Measurements from ENCODE around the gene TMPRSS11B.

TMPRSS11B gene

GRCh38 chr4:68271851-68272357 is 26.4 kb upstream of the TMPRSS11B start:
- H3K79me2 ChIP-seq (ENCODE audit: control insufficient read depth, low read length) = no peaks in the 10 kb centered on the region

GRCh38 chr4:68267433-68267944 is 22.0 kb upstream of the TMPRSS11B start:
- H3K36me3 ChIP-seq (ENCODE audit: control insufficient read depth, low read length) = no peaks in the 10 kb centered on the region
- no peaks in the 10 kb centered on the region for H3K9me3 ChIP-seq (ENCODE audit: control insufficient read depth, insufficient read depth, low read length)
- no peak overlapping the region for H3K4me3 ChIP-seq (ENCODE audit: low read length)
- no peaks in the 10 kb centered on the region for H3K79me2 ChIP-seq (ENCODE audit: control insufficient read depth, low read length)
- no peaks in the 10 kb centered on the region for H3K4me1 ChIP-seq (ENCODE audit: control insufficient read depth, low read length)
- H3K9me2 ChIP-seq (replicated peaks; ENCODE audit: control insufficient read depth, low read length) = no peaks in the 10 kb centered on the region
- TF ChIP-seq EZH2phosphoT487 (IDR thresholded peaks at IDR 0.05; ENCODE audit: borderline replicate concordance, low read length) (no peak), CTCF (IDR thresholded peaks at IDR 0.05; ENCODE audit: low read depth, low read length, poor library complexity, severe bottlenecking) (no peak)
- H3K27ac ChIP-seq (ENCODE audit: low read depth, low read length) = no peak overlapping the region
- peaks cover 5% of the 10 kb centered on the region for H3K27me3 ChIP-seq (ENCODE audit: control insufficient read depth, low read length)
- H4K20me1 ChIP-seq (ENCODE audit: control insufficient read depth, insufficient read depth, low read depth, low read length) = no peaks in the 10 kb centered on the region
- no peak overlapping the region for H3K4me2 ChIP-seq (ENCODE audit: low read length)
- no peaks in the 10 kb centered on the region for H3F3A ChIP-seq (ENCODE audit: control insufficient read depth, insufficient read depth)

More at GRCh38 chr4:68271851-68272357, 26.4 kb upstream of the TMPRSS11B start:
- Histone ChIP-seq H3F3A (ENCODE audit: control insufficient read depth, insufficient read depth) (no peaks in the 10 kb centered on the region), H3K4me2 (ENCODE audit: low read length) (peak overlapping the region; percentile 37), H3K9me3 (ENCODE audit: control insufficient read depth, insufficient read depth, low read length) (no peaks in the 10 kb centered on the region), H3K27me3 (ENCODE audit: control insufficient read depth, low read length) (peaks cover 16% of the 10 kb centered on the region), H3K9me2 (replicated peaks; ENCODE audit: control insufficient read depth, low read length) (no peaks in the 10 kb centered on the region), H3K4me1 (ENCODE audit: control insufficient read depth, low read length) (no peaks in the 10 kb centered on the region), H3K27ac (ENCODE audit: low read depth, low read length) (no peak overlapping the region), H3K4me3 (ENCODE audit: low read length) (peak overlapping the region; percentile 15; the same call in 1 of the 2 replicates), H4K20me1 (ENCODE audit: control insufficient read depth, insufficient read depth, low read depth, low read length) (no peaks in the 10 kb centered on the region), H3K36me3 (ENCODE audit: control insufficient read depth, low read length) (no peaks in the 10 kb centered on the region)
- TF ChIP-seq EZH2phosphoT487 (IDR thresholded peaks at IDR 0.05; ENCODE audit: borderline replicate concordance, low read length) (no peak), CTCF (IDR thresholded peaks at IDR 0.05; ENCODE audit: low read depth, low read length, poor library complexity, severe bottlenecking) (peak; percentile 62)

GRCh38 chr4:68264875-68265565 is 19.5 kb upstream of the TMPRSS11B start:
- Histone ChIP-seq H3F3A (ENCODE audit: control insufficient read depth, insufficient read depth) (no peaks in the 10 kb centered on the region), H3K4me3 (ENCODE audit: low read length) (no peak overlapping the region), H3K27ac (ENCODE audit: low read depth, low read length) (no peak overlapping the region), H3K36me3 (ENCODE audit: control insufficient read depth, low read length) (no peaks in the 10 kb centered on the region), H3K79me2 (ENCODE audit: control insufficient read depth, low read length) (no peaks in the 10 kb centered on the region), H3K4me2 (ENCODE audit: low read length) (no peak overlapping the region), H4K20me1 (ENCODE audit: control insufficient read depth, insufficient read depth, low read depth, low read length) (no peaks in the 10 kb centered on the region), H3K4me1 (ENCODE audit: control insufficient read depth, low read length) (no peaks in the 10 kb centered on the region), H3K9me2 (replicated peaks; ENCODE audit: control insufficient read depth, low read length) (no peaks in the 10 kb centered on the region), H3K9me3 (ENCODE audit: control insufficient read depth, insufficient read depth, low read length) (no peaks in the 10 kb centered on the region), H3K27me3 (ENCODE audit: control insufficient read depth, low read length) (no peaks in the 10 kb centered on the region)
- TF ChIP-seq CTCF (IDR thresholded peaks at IDR 0.05; ENCODE audit: low read depth, low read length, poor library complexity, severe bottlenecking) (no peak), EZH2phosphoT487 (IDR thresholded peaks at IDR 0.05; ENCODE audit: borderline replicate concordance, low read length) (no peak)
